AG04449 (cell line): ENCODE measurements around the gene RDX.
A peak's percentile ranks its signal among the peaks of the same experiment; 100 is the strongest.

Experiments used
- CTCF ChIA-PET: fragments of 350-600 bp; formaldehyde crosslinking; extraction: SDS; loops from one replicate; lab custom pipeline; 2021; ENCODE audit warnings: antibody characterized with exemption; lab: Yijun Ruan, JAX
- POLR2A ChIA-PET: fragments of 400-600, 350-600 bp; formaldehyde crosslinking; extraction: SDS; loops from one replicate; lab custom pipeline; 2020; ENCODE audit warnings: antibody characterized with exemption, inconsistent platforms; lab: Yijun Ruan, JAX
- DNase-seq: peaks from one replicate; pipeline ENCODE4 v3.0.0-alpha.2; 2010; ENCODE audit warnings: low read depth, low spot score
- H3K4me3 ChIP-seq: 2 replicates; pipeline ENCODE4 v1.5.1; 2011; ENCODE audit warnings: low read depth, mild to moderate bottlenecking, control low read depth, low read length
- CTCF ChIP-seq: IDR thresholded peaks from one replicate; pipeline ENCODE4 v1.5.1; 2011; ENCODE audit warnings: mild to moderate bottlenecking, moderate library complexity, low read length, control low read depth, inconsistent platforms; ENCODE audit not compliant: insufficient read depth; ENCODE audit errors: missing control alignments

Gene RDX

GRCh38 chr11:110148775-110149744 lies 147.4 kb downstream of the RDX start:
- peak; percentile 31 for DNase-seq
- ChIA-PET POLR2A (no interaction called here), CTCF (interaction anchor here (2.8 kb wide), 1 partner anchor 25 kb away, joined by 7 read pairs; no protein-coding TSS in a partner anchor)
- H3K4me3 ChIP-seq, result no peak overlapping the region
- no peak for TF ChIP-seq CTCF

- H3K4me3 ChIP-seq, result no peak overlapping the region
- ChIA-PET POLR2A (no interaction called here), CTCF (no interaction called here)
- DNase-seq, result peak; percentile 44
- TF ChIP-seq CTCF, result no peak
Measured at GRCh38 chr11:110147962-110148709, 148.3 kb downstream of the RDX start.

- POLR2A ChIA-PET, result no interaction called here
- DNase-seq, result no peak
- H3K4me3 ChIP-seq, result no peak overlapping the region
- TF ChIP-seq CTCF, result no peak
- CTCF ChIA-PET, result interaction anchor here (1.0 kb wide), 1 partner anchor 13 kb away, joined by 3 read pairs; no protein-coding TSS in a partner anchor
Measured at GRCh38 chr11:110141812-110142211, 154.6 kb downstream of the RDX start.

DNA sequence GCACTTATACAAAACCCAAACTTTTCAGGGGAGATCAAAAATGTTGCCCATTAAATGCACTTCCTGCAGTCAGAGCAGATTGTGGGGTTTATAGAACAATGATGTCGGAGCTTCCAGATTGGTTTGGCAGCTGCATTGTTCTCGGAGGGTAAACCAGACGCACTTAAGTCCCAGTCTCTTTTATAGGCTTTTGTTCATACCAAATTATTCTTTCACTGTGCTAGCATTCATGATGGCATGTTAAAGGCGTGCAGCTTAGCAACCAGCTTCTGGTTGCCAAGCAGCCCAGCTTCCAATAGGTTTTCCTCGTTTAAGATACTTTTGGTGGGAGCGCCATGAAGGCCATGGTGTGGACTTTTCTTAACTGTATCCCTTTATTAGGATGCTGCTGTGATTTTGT lies 162.3 kb downstream of the RDX start:
- DNase-seq, result no peak
- H3K4me3 ChIP-seq, result no peak overlapping the region
- CTCF ChIA-PET, result interaction anchor here (1.3 to 1.4 kb wide), 2 partner anchors 10 to 40 kb away, joined by 3 to 5 read pairs; no protein-coding TSS in a partner anchor
- no peak for TF ChIP-seq CTCF
- POLR2A ChIA-PET, result no interaction called here

DNA sequence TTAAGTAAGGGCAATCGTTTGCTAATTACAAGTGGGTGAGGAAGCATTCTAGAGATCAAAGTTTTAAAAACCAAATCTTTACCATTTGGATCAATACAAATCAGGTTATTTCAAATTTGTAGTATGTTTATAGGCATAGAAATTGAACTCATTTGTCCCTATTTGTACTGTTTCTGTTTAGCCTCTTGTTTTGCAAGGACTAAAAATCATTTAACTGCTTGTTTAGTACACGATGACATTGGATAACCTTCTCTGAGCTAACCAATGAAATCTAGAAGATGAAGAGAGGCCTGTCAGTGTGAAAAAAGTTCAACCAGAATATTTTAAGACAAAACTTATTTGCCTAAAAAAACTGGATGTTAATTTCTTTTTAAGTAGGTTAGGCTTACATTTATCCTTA lies 163.3 kb downstream of the RDX start:
- no peak for DNase-seq
- POLR2A ChIA-PET, result no interaction called here
- H3K4me3 ChIP-seq, result no peak overlapping the region
- CTCF ChIA-PET, result no interaction called here
- TF ChIP-seq CTCF, result no peak

DNA sequence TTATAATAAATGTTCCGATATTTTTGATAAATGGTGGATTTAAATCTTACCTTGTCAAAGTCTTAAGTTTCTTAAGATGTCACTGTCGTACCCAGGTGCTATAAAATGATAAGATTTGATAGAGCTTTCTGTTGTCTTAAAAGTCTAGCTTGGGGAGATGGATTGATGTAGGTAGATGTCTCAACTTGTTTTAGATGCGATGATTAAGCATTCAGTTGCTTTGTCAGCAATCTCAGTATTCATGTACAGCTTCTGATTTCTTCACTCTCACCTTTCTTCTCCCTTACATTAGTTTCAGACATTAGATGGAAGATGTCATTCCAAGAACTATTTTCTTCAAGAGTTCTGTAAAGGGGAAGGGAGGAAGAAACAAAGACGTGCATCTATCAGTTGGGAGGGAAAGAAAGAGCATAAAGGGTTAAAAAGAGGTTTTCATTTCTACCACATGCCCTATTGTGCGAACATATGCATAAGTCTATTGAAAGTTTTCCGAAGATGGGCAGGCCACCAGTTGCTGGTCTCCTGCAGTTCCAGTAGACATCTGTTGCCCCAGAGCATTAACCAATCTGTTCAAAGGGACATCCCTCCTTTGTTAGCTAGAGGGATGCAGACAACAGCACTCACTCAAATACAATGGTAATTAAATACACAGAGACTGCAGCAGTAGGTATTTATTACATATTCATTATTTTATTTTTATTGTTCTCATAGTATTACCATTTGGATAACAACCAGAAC lies 164.9 kb downstream of the RDX start:
- ChIA-PET CTCF (no interaction called here), POLR2A (no interaction called here)
- no peak for DNase-seq
- no peak for TF ChIP-seq CTCF
- no peak overlapping the region for H3K4me3 ChIP-seq
